K562 (cell line): ENCODE data around the gene CHTOP.

Experiments
- POLR3A ChIP-seq: IDR thresholded peaks from 2 replicates; pipeline ENCODE4 v1.6.1; 2011; ENCODE audit warnings: borderline replicate concordance, mild to moderate bottlenecking, moderate library complexity; ENCODE audit not compliant: insufficient read length, insufficient read depth; ENCODE audit errors: extremely low read depth
- ZC3H4 ChIP-seq: sonication (generic); formaldehyde crosslinking; IDR thresholded peaks from 2 replicates; pipeline ENCODE4 v1.9.0; 2021; ENCODE audit warnings: missing genetic modification reagents, borderline replicate concordance
- TF ChIP-seq, protein P1 (sequence below), 3 experiments: IDR thresholded peaks in 2 of 3; conservative IDR thresholded peaks in 1 of 3; 2 replicates each; pipeline ENCODE4 v1.5.1; 2011 to 2012; ENCODE audit warnings: low read length in 3 of 3, mild to moderate bottlenecking in 3 of 3, control low read depth in 2 of 3, improper control_type of control experiment in 1 of 3, inconsistent platforms in 1 of 3, low read depth in 1 of 3, mixed read lengths in 1 of 3, moderate library complexity in 1 of 3; ENCODE audit not compliant: insufficient read depth in 2 of 3

DNA sequence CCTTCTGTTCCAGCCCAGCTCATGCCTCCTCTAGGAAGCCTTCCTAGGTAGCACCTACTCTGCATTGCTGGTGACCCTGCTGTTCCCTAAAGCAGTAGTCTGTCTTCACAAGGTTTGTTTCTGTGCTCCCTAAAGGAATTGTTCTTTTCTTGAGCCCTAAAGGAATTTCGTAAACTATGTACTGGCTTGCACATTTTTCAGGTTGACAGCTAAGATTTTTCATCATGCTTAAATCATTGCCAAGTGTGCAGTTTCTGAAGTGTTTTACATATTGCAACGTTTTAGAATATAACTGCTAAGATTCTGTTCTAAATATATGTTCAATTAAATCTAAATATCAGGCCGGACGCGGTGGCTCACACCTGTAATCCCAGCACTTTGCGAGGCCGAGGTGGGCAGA, 34.0 kb upstream of the CHTOP start:
- TF ChIP-seq POLR3A (no peak), ZC3H4 (CRISPR knock-in tag) (no peak)
- TF ChIP-seq, protein P1, sequence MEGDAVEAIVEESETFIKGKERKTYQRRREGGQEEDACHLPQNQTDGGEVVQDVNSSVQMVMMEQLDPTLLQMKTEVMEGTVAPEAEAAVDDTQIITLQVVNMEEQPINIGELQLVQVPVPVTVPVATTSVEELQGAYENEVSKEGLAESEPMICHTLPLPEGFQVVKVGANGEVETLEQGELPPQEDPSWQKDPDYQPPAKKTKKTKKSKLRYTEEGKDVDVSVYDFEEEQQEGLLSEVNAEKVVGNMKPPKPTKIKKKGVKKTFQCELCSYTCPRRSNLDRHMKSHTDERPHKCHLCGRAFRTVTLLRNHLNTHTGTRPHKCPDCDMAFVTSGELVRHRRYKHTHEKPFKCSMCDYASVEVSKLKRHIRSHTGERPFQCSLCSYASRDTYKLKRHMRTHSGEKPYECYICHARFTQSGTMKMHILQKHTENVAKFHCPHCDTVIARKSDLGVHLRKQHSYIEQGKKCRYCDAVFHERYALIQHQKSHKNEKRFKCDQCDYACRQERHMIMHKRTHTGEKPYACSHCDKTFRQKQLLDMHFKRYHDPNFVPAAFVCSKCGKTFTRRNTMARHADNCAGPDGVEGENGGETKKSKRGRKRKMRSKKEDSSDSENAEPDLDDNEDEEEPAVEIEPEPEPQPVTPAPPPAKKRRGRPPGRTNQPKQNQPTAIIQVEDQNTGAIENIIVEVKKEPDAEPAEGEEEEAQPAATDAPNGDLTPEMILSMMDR (IDR thresholded peaks at IDR 0.05 in 2 of 3, conservative IDR thresholded peaks at IDR 0.05 in 1 of 3; ENCODE audit: insufficient read depth in 2 of 3, low read depth in 1 of 3, low read length in 3 of 3), result no peak
